GM19455 (cell line): ENCODE results near the gene PCBP1.
"Not testable (repeated sequence)": the region's sequence is repeated elsewhere in the genome, so short reads cannot be mapped to it uniquely, and the experiment has no call there.

Experiments
- ATAC-seq: cut with Tn5 transposase; IDR thresholded peaks from one replicate; pipeline ENCODE4 v1.9.1; 2021; ENCODE audit not compliant: unreplicated experiment

PCBP1 gene

GRCh38 chr2:70123051-70123828 is 36.0 kb downstream of the PCBP1 start:
- ATAC-seq: no peak

DNA sequence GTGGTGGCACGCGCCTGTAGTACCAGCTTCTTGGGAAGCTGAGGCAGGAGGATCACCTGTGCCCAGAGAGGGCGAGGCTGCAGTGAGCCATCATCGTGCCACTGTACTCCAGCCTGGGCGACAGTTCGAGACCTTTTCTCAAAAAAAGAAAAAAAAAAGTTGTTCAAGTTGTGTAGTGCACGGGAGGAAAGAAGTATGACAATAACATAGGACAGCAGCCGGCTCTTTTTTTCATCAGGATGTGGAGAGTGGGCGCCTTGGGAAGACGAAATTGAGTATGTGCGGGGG is 36.5 kb downstream of the PCBP1 start:
- no peak for ATAC-seq

- ATAC-seq: no peak
These were observed 37.8 kb downstream of the PCBP1 start for GRCh38 chr2:70124983-70125480.

DNA sequence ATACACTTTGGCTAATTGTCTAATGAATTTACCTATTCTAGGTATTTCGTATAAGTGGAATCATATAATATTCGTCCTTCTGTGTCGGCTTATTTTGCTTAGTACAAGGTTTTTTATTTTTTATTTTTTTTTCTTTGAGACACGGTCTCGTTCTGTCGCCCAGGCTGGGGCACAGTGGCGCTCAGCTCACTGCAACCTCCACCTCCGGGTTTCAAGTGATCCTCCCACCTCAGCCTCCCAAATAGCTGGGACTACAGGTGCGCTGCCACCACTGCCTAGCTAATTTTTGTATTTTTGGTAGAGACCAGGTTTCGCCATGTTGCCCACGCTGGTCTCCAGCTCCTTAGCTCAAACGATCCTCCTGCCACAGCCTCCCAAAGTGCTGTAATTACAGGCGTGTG is 38.2 kb downstream of the PCBP1 start:
- no peak for ATAC-seq

- ATAC-seq: no peak
These were observed 39.1 kb downstream of the PCBP1 start for GRCh38 chr2:70126413-70126812.

DNA sequence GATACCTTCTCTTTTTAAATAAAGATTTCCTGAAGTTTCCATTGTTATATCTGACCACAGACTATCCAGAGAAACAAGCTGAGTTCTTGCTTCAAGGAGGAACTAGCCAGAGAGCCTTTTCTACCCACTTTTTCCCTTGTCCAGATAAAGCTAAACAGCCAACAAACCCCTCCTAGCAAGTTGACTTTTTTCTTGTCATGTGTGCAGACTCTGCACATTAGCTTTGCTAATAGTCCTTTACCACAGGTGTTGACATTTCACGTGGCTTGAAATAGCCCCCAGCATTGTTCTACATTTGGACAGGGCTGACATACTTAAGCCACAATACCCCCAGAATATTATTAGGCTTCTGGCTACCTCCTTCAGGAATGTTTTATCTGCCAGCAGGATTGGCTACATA is 40.7 kb downstream of the PCBP1 start:
- no peak for ATAC-seq

- not testable (repeated sequence) for ATAC-seq
These were observed 44.3 kb downstream of the PCBP1 start for GRCh38 chr2:70131344-70132143.

DNA sequence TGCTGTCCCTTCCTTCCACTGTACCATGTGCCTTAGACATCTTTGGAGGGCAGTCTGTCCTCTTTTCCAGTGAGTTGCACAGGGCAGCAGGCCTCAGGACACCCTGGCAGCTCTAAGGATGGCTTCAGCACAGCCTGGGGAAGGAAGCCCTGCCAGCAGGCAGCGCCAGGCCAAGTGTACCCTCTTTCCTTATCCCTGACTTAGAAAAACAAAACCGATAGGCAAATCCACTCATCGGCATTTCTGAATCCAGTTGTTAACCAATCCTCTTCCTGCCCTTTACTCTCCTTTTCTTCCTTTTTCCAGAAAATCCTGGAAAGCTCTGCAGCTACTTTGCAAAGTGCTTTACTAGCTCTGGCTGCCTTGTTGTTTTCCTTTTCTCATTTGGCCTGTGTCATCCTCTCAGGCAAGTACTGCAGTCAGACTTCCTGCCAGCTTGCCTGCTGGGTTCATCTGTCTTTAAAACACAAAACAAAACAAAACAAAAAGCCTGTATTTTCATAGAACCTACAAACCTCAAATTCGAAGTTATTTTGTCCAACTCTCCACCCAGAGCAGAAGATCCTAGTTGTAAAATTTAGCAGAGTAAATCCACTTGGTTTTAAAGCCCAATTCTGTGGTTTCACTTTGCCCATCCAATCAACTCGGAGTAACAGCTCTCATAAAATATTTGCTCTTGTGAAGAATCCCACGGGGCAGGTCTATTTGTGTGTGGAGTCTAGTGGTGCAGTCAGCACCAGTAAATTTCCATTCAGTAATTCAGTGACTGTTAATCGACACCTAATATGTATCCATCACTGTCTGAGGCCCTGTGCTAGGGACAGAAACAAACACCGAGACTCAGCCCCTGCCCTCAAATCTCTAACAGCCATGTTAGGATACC is 45.2 kb downstream of the PCBP1 start:
- ATAC-seq: no peak

- ATAC-seq: no peak
These were observed 45.8 kb downstream of the PCBP1 start for GRCh38 chr2:70133127-70133452.

DNA sequence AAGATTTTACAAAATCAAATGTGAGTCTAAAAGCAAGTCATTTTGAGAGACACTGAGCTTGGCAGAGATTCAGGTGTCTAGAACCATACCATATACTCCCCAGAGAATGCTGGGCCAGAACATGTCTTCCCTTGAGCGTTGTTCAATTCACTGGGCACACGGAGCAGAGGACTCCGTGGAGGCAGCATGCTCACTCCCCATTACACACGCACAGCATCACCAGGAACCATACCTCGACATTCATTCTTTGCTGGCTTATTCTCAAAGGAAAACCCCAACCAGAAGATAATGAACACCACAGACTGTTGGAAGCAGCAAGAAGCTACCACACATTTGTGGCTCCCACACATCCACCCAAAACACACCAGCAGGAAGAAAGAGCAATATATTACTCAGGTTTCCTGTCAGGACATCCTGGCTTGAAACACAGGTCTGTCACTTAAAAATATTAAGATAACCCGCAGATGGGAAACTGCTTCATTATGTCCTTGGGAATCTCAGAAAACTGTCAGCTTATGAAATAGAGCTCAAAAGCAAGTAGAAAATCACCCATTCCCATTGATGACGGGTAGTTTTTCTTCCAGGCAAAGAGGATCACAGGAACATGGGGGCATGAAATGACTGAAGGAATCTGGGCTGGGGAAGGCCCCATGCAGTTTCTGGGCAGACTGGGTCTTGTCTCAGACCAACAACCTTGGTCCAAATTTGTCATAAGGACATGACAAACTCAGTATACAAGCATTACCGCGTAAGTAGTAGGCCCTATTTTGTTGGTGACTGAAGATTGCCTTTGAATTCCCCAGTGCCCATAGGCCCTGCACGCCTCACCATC is 46.4 kb downstream of the PCBP1 start:
- ATAC-seq: no peak

- ATAC-seq: not testable (repeated sequence)
These were observed 47.2 kb downstream of the PCBP1 start for GRCh38 chr2:70134323-70134983.
